GM21825 (cell line): ENCODE results near the gene THEMIS.
A peak's percentile ranks its signal among the peaks of the same experiment; 100 is the strongest.
"Not testable (repeated sequence)": the region's sequence is repeated elsewhere in the genome, so short reads cannot be mapped to it uniquely, and the experiment has no call there.

Experiments
- ATAC-seq: cut with Tn5 transposase; IDR thresholded peaks from one replicate; pipeline ENCODE4 v1.9.1; 2021; ENCODE audit warnings: mild to moderate bottlenecking, moderate library complexity; ENCODE audit not compliant: unreplicated experiment

The THEMIS gene

DNA sequence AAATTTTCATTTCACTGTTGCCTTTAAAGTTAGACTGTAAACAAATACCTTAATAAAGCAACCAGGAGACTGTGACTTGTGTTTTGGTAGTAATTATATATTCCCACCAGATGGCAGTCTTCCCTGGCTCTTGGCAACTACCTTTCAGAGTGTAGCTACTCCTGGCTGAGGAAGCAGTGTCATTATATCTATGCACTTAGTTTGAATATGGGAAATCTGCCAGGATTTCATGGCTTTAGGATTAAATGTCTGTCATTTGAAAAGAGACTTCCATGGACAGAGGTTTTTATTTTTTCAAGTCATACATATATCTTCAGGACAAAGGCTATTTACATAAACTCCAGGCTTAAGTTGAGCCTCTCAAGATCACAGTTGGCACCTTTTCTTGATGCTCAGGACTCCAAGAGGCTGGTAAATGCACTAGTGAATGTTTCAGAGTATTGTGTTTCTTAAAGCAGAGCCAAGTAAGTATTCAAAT is 163.8 kb downstream of the THEMIS start:
- peak; percentile 93 for ATAC-seq

DNA sequence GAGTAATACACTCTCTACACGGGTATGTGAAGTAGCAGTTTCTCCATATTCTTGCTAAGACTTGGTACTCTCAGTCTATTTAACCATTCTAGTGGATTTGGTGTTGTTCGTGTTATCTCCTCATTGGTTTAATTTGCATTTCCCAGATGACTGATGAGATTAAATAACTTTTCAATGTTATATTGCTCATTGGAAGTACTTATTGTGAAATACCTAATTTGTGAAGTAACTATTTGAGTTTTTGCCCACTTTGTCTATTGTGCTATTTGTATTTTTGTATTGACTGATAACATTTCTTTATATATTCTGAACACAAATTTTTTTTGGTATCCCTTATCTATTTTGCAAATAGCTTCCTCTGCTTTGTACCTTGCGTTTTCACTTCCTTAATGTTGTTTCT is 167.9 kb downstream of the THEMIS start:
- ATAC-seq = no peak

DNA sequence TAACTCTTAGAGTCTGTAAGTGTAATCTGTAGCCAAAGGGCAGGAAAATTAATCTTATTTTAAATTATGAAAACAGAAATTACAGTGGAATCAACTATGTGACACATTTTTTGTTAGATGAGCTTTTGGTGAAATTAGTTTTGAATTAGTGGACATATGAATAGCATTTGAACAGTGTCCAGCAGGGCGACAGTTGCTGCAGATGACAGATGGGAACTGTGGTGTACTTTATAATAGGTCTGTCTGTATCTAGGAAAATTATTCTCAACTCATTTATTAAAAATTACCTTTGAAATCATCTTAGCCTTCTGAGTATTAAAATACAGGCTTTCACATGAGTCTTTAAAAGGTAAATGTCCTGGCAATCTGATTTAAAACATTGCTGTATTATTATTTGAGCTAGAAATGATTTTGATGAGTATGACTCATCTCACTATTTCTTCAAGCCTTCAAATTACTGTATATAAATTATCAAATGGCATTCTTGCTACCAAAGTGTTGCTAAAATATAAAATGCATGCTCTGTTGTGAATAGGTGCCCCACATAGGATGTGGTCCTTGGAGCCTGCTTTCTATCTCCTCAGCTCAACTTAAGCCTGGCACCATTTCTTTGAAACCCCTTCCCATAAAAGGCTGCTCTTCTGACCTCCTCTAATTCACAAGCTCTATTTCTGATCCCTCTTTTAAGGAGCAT is 173.5 kb downstream of the THEMIS start:
- ATAC-seq = no peak

DNA sequence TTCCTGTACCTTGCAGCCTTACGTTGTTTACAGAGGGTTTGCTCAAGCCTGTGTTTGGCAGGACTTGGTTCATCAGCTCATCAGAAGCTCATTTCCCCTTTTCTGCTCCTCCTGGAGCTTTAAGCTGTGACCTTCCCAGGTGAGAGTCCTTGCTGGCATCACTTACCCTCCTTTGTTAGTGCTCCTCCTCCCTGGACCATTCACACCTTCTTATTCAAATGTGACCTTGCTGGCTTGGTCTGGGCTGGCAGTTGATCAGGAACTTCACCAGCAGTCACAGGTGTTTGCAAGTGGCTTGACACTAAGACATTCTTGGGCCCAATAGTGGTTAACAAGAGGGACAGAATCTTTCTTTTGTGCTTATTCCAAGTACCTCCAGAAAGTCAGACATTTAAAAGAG is 175.0 kb downstream of the THEMIS start:
- no peak for ATAC-seq

DNA sequence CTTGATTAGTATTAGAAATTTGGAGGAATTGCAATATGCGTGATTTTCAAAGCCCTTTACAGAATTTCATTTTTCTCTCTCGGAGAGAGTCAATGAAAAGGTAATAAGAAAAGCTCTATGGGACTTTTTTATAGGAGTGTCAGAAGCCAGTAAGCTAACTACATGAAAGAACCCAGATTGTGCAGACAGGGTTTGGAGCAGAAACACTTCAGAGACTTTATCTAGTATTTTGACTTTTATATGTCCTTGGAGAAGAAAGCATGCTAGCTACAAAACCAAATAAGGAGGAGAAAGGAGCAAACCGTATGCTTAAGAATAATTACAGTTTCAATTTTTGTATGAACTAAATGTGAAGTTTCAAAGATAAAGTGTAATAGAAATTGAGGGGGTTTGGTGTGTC is 182.2 kb downstream of the THEMIS start:
- ATAC-seq = no peak

DNA sequence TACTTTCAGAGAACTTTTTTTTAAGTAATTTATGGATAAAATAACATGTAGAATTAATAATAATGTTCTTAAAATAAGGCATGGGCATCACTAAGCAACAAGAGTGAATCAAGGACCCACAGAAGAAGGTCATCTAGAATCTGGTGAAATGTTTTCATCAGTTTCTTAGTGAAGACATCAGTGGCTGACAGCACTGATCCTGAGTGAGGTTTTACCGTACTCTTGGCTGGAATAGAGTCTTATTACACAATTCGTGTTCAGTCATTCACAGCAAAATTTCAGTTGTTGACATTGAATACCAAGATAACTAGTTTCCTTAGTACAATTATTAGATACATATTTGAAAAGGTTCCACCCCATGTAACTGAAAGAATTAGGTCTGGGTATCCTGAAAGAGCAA is 183.5 kb downstream of the THEMIS start:
- ATAC-seq = no peak

DNA sequence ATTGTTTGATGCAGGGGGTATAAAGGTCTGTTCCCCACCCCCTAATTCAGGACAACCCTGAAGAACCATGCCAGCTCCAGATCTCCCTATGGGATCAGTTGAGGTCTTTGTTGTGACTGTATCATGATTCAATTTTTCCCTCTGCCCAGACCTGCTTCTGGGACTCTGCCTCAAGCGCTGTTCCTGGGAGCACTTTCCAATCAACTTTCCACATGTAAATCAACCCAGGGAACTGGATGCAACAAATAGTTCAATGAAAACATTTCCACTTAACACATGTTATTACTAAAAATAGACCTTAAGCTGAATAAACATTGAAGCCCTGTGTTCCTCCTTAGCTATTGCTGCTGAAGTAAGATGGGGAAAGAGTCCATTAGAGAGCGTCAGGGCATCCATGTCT is 184.4 kb downstream of the THEMIS start:
- ATAC-seq = no peak

DNA sequence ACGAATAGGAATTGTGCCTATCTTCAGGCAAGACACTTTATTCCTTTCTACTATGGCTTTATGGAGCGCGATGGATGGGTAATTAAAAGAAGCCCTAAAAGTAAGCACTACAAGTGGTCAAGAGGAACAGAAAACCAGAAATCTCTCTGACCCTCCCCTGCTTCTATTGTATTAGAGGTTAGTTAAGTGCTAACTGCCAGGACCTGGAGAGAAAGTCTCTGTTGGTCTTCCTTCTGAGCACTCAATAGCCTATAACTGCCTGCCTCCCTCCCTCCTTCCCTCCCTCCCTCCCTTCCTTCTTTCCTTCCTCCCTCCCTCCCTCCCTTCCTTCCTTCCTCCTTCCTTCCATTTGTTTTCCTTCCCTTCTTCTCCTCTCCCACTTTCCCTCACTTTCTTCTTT is 190.2 kb downstream of the THEMIS start:
- ATAC-seq = no peak

DNA sequence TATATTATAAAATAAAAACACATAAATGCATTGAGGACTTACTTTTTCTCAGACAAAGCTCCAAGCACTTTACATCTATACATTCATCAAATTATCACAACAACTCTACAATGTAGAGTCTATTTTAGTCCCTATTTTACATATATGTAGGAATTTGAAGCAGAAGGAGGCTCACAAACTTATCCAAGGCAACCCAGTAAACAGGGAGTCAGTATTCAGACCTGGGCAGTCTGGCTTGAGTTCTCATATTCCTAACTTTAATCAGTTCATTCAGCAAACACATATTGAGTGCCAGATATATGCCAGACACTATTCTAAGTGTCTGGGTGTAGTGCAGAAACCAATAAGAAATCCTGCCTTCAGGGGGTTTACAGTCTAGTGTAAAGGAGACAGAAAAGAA is 194.6 kb downstream of the THEMIS start:
- ATAC-seq = no peak

DNA sequence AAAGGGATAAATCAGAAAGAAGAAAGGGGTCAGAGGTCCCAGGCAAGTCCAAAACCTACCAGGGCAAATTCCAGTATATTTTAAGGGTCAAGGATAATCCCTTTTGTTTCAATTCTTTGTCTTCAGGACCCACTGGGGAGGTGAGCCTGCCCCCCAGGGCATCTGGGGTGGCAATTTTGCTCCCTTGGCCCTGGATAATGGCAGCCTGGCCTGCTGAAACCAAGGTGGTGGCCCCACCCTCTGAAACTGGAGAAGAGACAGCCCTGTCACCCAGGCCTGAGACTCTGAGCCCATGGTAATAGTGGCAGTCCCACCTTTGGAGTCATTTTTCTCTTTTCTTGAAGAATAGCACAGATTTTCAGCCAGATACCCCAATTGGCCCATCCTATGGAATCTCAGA is 205.8 kb downstream of the THEMIS start:
- ATAC-seq = no peak

DNA sequence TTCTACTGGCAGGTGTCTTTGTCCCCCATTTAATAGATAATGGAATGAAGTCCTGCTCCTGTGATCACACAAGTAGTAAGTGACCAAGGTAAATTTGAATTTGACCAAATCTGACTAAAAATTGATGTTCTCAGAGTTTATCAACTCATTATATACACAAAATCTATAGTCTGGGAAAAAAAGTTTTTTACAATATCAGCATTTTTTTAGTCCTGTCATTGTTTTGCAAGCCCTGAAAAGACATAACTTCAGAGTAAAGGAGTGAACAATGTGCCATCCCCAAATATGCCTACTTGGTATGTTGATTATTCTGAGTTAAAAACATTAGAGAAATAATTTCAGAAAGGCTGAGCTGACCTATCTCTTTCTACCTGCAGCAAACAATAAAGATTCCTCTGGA is 209.7 kb downstream of the THEMIS start:
- no peak for ATAC-seq

DNA sequence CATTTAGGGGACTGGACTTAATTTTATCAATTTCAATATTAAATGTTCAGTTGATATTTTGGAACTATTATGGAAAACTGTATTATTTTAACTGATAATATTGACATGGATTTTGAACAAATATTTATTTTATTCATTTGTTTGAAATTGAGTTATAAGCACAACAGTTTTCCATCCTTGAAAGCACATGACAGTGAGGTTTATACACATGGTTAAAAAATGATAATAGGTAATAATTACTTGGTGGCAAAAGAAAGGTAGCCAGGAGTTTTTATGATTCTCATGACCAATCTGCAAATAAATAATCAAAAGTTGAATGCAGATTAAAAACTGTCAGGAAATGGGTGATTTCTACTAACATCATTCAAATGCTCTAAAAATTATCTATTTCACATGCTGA is 210.3 kb downstream of the THEMIS start:
- ATAC-seq = no peak

DNA sequence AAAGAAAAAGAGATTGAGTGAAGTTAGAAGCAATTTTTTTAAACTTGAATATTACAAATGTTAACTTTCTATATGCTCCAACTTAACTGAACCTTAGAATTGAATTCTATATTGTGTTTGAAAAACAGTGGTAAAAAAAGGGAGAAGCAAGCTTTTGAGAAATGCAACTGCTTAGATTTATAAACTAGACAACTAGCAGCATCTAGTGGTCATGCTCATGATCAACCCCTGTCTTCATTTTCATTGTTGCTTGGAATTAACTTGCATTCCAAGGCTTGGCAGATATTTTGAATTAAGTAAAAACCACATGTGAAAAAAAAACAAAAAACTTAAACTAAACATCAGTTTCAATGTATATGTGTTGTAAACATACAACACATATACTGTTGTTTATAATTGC is 210.8 kb downstream of the THEMIS start:
- no peak for ATAC-seq

DNA sequence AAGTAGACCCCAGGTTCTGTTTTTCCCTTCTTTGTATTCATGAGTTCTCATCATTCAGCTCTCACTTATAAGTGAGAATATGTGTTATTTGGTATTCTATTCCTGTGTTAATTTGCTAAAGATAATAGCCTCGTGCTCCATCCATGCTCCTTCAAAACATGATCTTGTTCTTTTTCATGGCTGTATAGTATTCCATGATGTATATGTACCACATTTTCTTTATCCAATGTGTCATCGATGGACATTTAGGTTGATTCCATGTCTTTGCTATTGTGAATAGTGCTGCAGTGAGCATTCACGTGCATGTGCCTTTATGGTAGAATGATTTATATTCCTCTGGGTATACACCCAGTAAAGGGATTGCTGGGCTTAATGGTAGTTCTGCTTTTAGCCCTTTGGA is 213.4 kb downstream of the THEMIS start:
- ATAC-seq = not testable (repeated sequence)

DNA sequence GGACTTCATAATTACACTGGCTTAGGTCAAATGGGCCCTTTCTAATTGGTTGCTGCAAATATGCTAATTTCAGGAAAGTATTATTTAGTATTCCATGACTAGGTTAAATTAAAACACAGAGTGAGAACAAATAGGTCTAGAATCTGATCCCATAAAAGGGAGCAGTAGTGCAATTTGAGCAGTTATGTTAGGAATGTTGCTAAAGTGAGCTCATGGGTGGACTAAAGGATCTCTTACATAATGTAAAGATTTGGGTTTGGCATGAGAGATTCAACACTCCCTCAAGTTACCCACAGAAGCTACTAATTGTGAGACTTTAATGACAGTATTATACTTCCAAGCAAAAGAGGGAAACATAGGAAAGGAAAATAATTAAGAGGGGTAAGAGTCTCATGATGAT is 214.8 kb downstream of the THEMIS start:
- ATAC-seq = no peak

DNA sequence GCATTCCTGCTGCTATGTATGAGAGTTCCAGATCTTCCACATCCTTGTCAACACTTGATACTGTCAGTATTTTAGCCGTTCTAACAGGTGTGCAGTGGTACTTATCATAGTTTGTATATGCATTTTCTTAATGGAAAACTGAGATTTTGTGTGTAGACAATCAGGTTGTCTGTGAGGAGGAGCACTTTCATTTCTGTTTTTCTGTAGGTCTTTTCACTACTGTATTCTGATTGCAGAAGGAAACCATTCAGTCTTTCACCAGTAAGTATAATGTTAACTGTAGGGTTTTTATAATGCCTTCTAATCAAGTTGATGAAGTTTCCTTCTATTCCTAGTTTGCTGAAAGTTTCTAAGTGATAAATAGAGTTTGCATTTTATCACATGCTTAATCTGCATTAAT is 216.4 kb downstream of the THEMIS start:
- no peak for ATAC-seq
